ELF-1 (cell line): ENCODE measurements around the gene SOHLH1.
A peak's percentile ranks its signal among the peaks of the same experiment; 100 is the strongest.

Experiments
- DNase-seq: peaks from one replicate; pipeline ENCODE4 v3.0.0-alpha.2; 2016; ENCODE audit warnings: low read depth, low spot score

SOHLH1 gene

GRCh38 chr9:135703726-135704125, 4.4 kb upstream of the SOHLH1 start:
- DNase-seq: peak; percentile 74

GRCh38 chr9:135701959-135702721, 2.9 kb upstream of the SOHLH1 start, which contains the start of gene KCNT1:
Gene KCNT1 (plus strand): TSS chr9:135702185. CDS start chr9:135702259, 74 bp downstream.
- DNase-seq: peak; percentile 81

- DNase-seq: no peak
Observed at GRCh38 chr9:135701067-135701958, 2.0 kb upstream of the SOHLH1 start.

- DNase-seq: no peak
Observed at GRCh38 chr9:135700525-135700924, 1.2 kb upstream of the SOHLH1 start.

GRCh38 chr9:135698767-135699166, 514 bp downstream of the SOHLH1 start:
- DNase-seq: no peak

GRCh38 chr9:135698236-135698635, 1.0 kb downstream of the SOHLH1 start:
- DNase-seq: no peak

GRCh38 chr9:135697226-135697625, 2.1 kb downstream of the SOHLH1 start:
- DNase-seq: no peak

GRCh38 chr9:135696446-135696845, 2.8 kb downstream of the SOHLH1 start:
- DNase-seq: no peak

GRCh38 chr9:135695642-135696041, 3.6 kb downstream of the SOHLH1 start:
- DNase-seq: no peak

GRCh38 chr9:135695036-135695435, 4.2 kb downstream of the SOHLH1 start:
- no peak for DNase-seq

- no peak for DNase-seq
Observed at GRCh38 chr9:135694414-135694813, 4.9 kb downstream of the SOHLH1 start.

- no peak for DNase-seq
Observed at GRCh38 chr9:135693771-135694170, 5.5 kb downstream of the SOHLH1 start.

- no peak for DNase-seq
Observed at GRCh38 chr9:135693265-135693664, 6.0 kb downstream of the SOHLH1 start.

- DNase-seq: no peak
Observed at GRCh38 chr9:135692410-135692809, 6.9 kb downstream of the SOHLH1 start.

- no peak for DNase-seq
Observed at GRCh38 chr9:135690836-135691570, 8.3 kb downstream of the SOHLH1 start.

GRCh38 chr9:135689011-135689410, 10.3 kb downstream of the SOHLH1 start:
- DNase-seq: no peak

GRCh38 chr9:135687216-135687615, 12.1 kb downstream of the SOHLH1 start:
- no peak for DNase-seq

GRCh38 chr9:135684691-135685090, 14.6 kb downstream of the SOHLH1 start:
- no peak for DNase-seq

- no peak for DNase-seq
Observed at GRCh38 chr9:135683401-135684034, 15.8 kb downstream of the SOHLH1 start.

GRCh38 chr9:135681161-135681560, 18.1 kb downstream of the SOHLH1 start:
- no peak for DNase-seq

- DNase-seq: no peak
Observed at GRCh38 chr9:135680056-135680455, 19.2 kb downstream of the SOHLH1 start.
